BLaER1 treated with 17β-estradiol and CSF1 and Interleukin-3, amounts not matched to agents 10 nM and 100 nM (cell line): ENCODE measurements around the gene NRSN2.

Source experiments
- H3K27ac ChIP-seq, 11 experiments: shearing (Covaris generic); formaldehyde crosslinking; 2 replicates each; pipeline ENCODE4 v1.8.1; 2022
- H3K27me3 ChIP-seq, 11 experiments: shearing (Covaris generic); formaldehyde crosslinking; 2 replicates each; pipeline ENCODE4 v1.8.1; 2022
- H3K36me3 ChIP-seq, 11 experiments: shearing (Covaris generic); formaldehyde crosslinking; 2 replicates each; pipeline ENCODE4 v1.8.1; 2022
- H3K4me1 ChIP-seq, 10 experiments: shearing (Covaris generic); formaldehyde crosslinking; 2 replicates each; pipeline ENCODE4 v1.8.1; 2022
- H3K4me2 ChIP-seq, 11 experiments: shearing (Covaris generic); formaldehyde crosslinking; 2 replicates each; pipeline ENCODE4 v1.8.1; 2022
- H3K4me3 ChIP-seq, 10 experiments: shearing (Covaris generic); formaldehyde crosslinking; 2 replicates each; pipeline ENCODE4 v1.8.1; 2022
- H3K9ac ChIP-seq, 11 experiments: shearing (Covaris generic); formaldehyde crosslinking; 2 replicates each; pipeline ENCODE4 v1.8.1; 2022
- H3K9me3 ChIP-seq, 11 experiments: shearing (Covaris generic); formaldehyde crosslinking; replicated peaks in 1 of 11; 2 replicates each; pipeline ENCODE4 v1.8.1; 2022
- H4K20me1 ChIP-seq, 11 experiments: shearing (Covaris generic); formaldehyde crosslinking; 2 replicates each; pipeline ENCODE4 v1.8.1; 2022
- Cebpa-rat ChIP-seq, 11 experiments: shearing (Covaris generic); IDR thresholded peaks; 2 replicates each; pipeline ENCODE4 v1.8.1; 2022

NRSN2 gene

DNA sequence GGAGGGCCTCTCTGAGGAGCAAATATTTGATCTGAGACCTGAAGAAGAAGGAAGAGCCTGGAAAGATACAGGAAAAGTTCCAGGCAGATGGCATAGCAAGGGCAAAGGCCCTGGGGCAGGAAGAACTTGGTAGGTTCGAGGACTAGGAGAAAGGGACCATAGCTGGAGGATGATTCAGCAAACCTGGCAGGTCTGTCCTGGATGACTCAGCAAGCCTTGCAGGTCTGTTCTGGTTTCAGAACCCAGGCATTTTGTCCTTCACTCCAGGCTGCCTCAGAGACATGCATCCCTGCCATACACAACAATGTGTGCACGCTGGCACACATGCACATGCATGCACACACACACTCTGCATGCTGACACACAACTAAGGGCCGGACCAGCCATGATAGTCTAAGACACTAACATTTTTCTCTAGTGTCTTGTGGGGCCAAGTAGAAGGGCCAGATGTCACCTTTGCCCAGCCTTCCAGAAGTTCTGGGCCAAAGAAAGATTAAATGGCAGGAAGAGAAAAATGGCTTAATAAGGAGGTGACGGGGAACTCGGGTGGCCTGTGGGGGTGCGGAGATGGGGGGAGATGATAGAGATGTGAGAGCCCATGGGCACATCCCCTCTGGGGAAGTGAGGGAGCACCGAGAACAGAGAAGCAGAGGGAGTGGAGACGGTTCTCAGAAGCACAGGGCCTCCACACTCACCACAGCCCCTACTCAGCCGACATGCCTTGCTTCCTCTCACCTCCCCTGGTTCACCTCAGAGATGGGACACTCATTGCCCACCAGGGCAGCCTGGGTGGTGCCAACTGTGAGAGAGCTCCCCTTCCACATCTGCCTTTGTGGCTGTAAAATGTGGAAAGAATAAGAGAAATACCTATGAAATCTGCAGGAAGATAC, 18.2 kb downstream of the NRSN2 start:
- H3K27ac ChIP-seq: peak overlapping the region in 5 of 11 experiments; percentile 10 to 77 (median 25); a peak in 8 of 22 replicates
- no peaks in the 10 kb centered on the region for H3K27me3 ChIP-seq
- H3K9me3 ChIP-seq: no peaks in the 10 kb centered on the region
- no peaks in the 10 kb centered on the region for H3K36me3 ChIP-seq
- H4K20me1 ChIP-seq: no peaks in the 10 kb centered on the region
- no peak overlapping the region for H3K9ac ChIP-seq
- TF ChIP-seq Cebpa-rat (IDR thresholded peaks at IDR 0.05): no peak
- peaks cover 28 to 73% (median 58%) of the 10 kb centered on the region in 10 experiments for H3K4me1 ChIP-seq
- H3K4me2 ChIP-seq: peak overlapping the region in 4 of 11 experiments; percentile 23 to 47 (median 36); a peak in 6 of 22 replicates
- H3K4me3 ChIP-seq: no peak overlapping the region

DNA sequence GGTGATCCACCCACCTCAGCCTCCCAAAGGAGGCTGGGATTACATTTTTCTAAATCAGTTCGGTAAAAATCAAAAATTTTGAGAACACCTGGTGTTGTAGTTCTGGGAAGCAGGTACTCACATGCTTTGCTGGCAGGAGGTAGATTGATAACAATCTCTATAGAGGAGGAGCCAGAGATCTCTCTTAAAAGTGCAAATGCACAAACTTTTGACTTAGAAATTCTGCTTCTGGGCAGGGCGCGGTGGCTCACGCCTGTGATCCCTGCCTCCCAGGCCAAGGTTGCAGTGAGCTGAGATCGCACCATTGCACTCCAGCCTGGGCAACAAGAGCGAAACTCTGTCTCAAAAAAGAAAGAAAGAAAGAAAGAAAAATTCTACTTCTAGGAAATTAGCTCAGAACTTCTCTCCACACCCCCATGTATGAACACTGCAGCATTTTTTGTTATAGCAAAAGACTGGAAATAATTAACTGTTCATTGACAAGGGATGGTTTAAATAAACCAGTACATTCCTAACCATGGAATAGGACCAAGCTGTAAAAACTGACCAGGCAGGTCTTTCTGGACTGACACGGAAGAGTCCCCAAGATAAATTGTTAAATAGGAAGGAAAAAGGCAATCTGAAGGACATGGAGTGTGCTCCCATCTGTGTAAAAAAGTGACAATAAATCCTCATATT, 19.3 kb downstream of the NRSN2 start:
- Histone ChIP-seq H4K20me1 (no peaks in the 10 kb centered on the region), H3K36me3 (no peaks in the 10 kb centered on the region), H3K4me3 (no peak overlapping the region), H3K9me3 (no peaks in the 10 kb centered on the region), H3K27me3 (no peaks in the 10 kb centered on the region), H3K4me1 (peaks cover 31 to 73% (median 57%) of the 10 kb centered on the region in 10 experiments), H3K4me2 (0 out of 22 replicates have a peak overlapping the region, but pooled peaks of 1 of the 11 experiments have one; percentile 1), H3K27ac (no peak overlapping the region), H3K9ac (no peak overlapping the region)
- TF ChIP-seq Cebpa-rat (IDR thresholded peaks at IDR 0.05): no peak

DNA sequence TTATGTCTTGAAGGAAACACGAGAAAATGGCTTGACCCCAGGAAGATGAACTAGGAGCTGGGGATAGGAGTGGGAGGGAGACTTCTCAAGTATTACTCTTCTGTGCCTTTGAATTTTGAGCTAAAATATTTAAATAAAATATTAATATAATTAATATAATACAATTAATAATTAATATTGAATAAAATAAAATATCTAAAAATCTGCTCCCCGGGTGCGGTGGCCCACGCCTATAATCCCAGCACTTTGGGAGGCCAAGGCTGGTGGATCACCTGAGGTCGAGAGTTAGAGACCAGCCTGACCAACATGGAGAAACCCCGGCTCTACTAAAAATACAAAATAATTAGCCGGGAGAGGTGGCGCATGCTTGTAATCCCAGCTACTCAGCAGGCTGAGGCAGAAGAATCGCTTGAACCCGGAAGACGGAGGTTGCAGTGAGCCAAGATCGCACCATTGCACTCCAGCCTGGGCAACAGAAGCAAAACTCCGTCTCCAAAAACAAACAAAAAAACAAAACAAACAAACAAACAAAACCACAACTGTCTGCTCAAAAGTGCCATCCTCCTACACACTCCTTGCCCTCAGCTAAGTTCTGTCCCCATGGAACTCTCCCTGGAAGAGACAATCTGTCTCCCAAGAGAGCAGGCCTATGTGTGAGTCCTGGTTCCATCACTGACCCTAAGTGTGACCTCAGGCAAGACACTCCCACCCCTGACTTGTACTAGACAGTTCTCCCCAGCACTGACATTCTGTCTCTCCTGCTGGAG, 20.0 kb downstream of the NRSN2 start:
- Histone ChIP-seq H3K4me1 (peaks cover 31 to 73% (median 57%) of the 10 kb centered on the region in 10 experiments), H3K36me3 (no peaks in the 10 kb centered on the region), H3K27ac (peak overlapping the region in 3 of 11 experiments; percentile 2 to 21 (median 14); a peak in 2 of 22 replicates)

DNA sequence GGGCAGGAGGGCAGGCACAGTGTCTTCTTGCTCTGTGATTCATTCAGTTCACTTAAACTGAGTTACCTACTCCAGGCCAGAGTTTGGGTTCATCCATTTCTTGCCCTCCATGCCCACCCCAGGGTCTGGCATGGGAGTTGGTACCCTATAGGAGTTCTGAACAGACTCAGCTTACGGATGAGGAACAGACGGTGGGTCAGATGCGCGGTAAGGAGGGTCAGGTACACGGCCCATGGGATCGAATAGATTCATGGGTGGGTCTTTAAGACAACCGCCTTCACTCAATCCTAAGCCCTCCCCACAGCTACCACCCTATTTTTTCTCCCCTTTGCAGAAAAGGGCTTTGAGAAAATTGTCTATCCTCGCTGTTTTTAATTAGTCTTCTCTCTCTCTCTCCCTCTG, 20.6 kb downstream of the NRSN2 start:
- Histone ChIP-seq H3K27me3 (no peaks in the 10 kb centered on the region), H3K4me3 (no peak overlapping the region), H3K36me3 (no peaks in the 10 kb centered on the region), H3K9ac (no peak overlapping the region), H3K9me3 (no peaks in the 10 kb centered on the region), H4K20me1 (no peaks in the 10 kb centered on the region), H3K27ac (peak overlapping the region in 3 of 11 experiments; percentile 2 to 21 (median 14); a peak in 2 of 22 replicates), H3K4me1 (peaks cover 31 to 73% (median 57%) of the 10 kb centered on the region in 10 experiments), H3K4me2 (no peak overlapping the region)
- TF ChIP-seq Cebpa-rat (IDR thresholded peaks at IDR 0.05): no peak

More for the DNA sequence above, 20.0 kb downstream of the NRSN2 start:
- Histone ChIP-seq H4K20me1 (no peaks in the 10 kb centered on the region), H3K4me2 (no peak overlapping the region), H3K4me3 (no peak overlapping the region), H3K9me3 (no peaks in the 10 kb centered on the region), H3K27me3 (no peaks in the 10 kb centered on the region), H3K9ac (no peak overlapping the region)
- no peak for TF ChIP-seq Cebpa-rat (IDR thresholded peaks at IDR 0.05)

DNA sequence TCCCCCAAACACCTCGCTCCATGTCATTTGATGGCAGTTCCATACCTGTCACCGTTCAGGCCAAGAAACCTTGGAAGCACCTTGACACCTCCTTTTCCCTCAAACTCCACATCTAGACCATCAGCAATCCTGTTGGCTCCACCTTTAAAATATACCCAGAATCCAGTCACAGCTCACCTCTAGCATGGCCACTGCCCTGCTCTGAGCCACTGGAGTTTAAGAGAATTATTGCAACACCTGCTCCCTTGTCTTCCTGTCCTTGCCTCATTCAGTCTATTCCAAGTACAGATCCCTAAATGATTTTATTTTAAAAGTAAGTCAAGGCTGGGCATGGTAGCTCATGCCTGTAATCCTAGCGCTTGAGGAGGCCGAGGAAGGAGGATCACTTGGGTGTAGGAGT, 22.0 kb downstream of the NRSN2 start:
- Histone ChIP-seq H4K20me1 (no peaks in the 10 kb centered on the region), H3K4me1 (peaks cover 30 to 73% (median 57%) of the 10 kb centered on the region in 10 experiments), H3K27me3 (no peaks in the 10 kb centered on the region), H3K4me2 (peak overlapping the region in 6 of 11 experiments; percentile 3 to 33 (median 18); a peak in 7 of 22 replicates), H3K9ac (no peak overlapping the region), H3K36me3 (no peaks in the 10 kb centered on the region), H3K4me3 (no peak overlapping the region), H3K9me3 (no peaks in the 10 kb centered on the region), H3K27ac (0 out of 22 replicates have a peak overlapping the region, but pooled peaks of 2 of the 11 experiments have one; percentile 0 to 10)
- peak in 1 of 11 experiments; percentile 30; a peak in 1 of 22 replicates for TF ChIP-seq Cebpa-rat (IDR thresholded peaks at IDR 0.05)

DNA sequence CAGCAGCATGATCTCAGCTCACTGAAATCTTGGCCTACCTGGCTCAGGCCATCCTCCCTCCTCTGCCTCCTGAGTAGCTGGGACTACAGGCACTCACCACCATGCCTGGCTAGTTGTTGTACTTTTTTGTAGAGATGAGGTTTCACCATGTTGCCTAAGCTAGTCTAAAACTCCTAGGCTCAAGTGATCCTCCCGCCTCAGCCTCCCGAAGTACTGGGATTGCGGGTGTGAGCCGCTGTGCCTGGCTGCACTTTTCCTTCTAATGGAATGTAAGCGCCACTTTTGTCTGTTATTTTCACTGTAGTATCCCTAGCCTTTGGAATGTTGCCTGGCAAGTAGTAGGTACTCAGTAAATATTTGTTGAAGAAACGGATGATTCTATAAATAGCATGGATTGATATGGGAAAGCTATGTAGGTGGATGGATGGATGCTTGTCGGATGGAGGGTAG, 23.3 kb downstream of the NRSN2 start:
- Histone ChIP-seq H3K4me3 (no peak overlapping the region), H3K27ac (peak overlapping the region in 4 of 11 experiments; percentile 17 to 87 (median 60); a peak in 3 of 22 replicates), H3K4me1 (peaks cover 30 to 69% (median 54%) of the 10 kb centered on the region in 10 experiments), H3K9me3 (no peaks in the 10 kb centered on the region), H3K36me3 (no peaks in the 10 kb centered on the region), H3K27me3 (no peaks in the 10 kb centered on the region), H3K9ac (no peak overlapping the region; a peak in 1 of 22 replicates), H4K20me1 (no peaks in the 10 kb centered on the region), H3K4me2 (peak overlapping the region in 4 of 11 experiments; percentile 1 to 91 (median 84); a peak in 4 of 22 replicates)
- TF ChIP-seq Cebpa-rat (IDR thresholded peaks at IDR 0.05): no peak

DNA sequence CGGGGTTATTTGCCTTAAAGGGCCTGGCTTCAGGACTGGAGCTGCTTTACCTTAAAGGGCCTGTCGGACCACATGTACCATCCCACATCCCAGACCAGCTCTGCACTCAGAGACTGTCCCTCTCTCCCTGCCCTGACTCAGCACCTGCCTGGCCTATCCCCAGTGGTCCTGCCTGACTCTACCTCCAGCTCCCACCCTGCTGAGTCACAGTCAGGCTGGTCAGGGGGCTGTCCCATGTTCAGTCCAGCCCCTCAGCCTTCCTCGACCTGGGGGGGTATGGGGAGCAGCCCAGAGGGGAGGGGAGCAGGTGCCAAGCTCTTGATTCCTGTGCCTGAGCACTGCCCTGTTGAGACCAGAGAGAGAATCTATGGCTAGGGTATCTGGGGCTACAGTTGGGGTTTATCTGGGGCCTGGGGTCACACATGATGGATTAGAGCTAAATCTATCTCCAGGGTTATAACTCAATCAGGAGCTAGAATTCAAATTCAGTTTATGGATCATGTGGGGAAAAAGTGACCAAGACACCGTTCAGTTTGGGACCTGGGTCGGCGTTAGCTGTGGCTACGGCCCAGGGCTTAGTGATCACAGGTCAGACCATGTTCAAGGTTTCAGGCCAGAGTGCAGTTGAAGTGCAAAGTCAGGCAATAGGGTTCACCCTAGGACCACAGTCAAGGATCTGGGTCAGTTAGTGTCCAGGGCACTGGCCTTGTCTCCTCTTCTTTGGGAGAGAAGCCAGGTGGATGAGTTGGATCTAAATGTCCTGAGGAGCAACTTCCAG, 24.3 kb downstream of the NRSN2 start:
- Histone ChIP-seq H4K20me1 (no peaks in the 10 kb centered on the region), H3K36me3 (no peaks in the 10 kb centered on the region), H3K4me1 (peaks cover 30 to 70% (median 48%) of the 10 kb centered on the region in 10 experiments), H3K4me2 (peak overlapping the region; percentile 64 to 96 (median 85)), H3K9me3 (no peaks in the 10 kb centered on the region), H3K27me3 (no peaks in the 10 kb centered on the region), H3K9ac (peak overlapping the region in 10 of 11 experiments; percentile 6 to 75 (median 68); a peak in 17 of 22 replicates), H3K4me3 (peak overlapping the region in 1 of 10 experiments; percentile 31; a peak in 3 of 20 replicates), H3K27ac (peak overlapping the region in 10 of 11 experiments; percentile 70 to 90 (median 80); a peak in 21 of 22 replicates)
- no peak for TF ChIP-seq Cebpa-rat (IDR thresholded peaks at IDR 0.05)
